Activated CD4-positive, alpha-beta T cell treated with anti-CD3 and anti-CD28 coated beads for 48 hours (primary cell): Measurements from ENCODE around the gene KIAA1958.
"Not testable (repeated sequence)": the region's sequence is repeated elsewhere in the genome, so short reads cannot be mapped to it uniquely, and the experiment has no call there.

Experiments
- DNase-seq: peaks from one replicate; pipeline ENCODE4 v3.0.0-alpha.2; 2020

KIAA1958 gene

DNA sequence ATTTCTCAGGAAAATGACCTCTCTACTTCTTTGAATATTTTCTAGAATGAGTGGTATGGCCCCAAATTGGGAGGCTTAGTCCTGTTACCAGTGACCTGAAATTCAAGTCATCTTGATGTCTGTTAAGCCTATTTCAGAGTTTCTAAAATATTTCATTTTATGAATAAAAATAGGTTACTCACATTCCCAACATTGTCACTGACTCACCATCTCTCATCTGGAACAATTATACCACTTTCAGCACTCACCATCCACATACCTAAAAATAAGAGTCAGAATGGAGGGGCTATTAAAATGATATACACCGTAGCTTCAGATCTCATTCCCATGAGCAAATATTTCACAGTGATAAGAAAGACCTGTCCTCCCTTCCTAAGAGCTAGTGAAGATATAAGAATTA is 71.8 kb downstream of the KIAA1958 start:
- DNase-seq, result no peak

DNA sequence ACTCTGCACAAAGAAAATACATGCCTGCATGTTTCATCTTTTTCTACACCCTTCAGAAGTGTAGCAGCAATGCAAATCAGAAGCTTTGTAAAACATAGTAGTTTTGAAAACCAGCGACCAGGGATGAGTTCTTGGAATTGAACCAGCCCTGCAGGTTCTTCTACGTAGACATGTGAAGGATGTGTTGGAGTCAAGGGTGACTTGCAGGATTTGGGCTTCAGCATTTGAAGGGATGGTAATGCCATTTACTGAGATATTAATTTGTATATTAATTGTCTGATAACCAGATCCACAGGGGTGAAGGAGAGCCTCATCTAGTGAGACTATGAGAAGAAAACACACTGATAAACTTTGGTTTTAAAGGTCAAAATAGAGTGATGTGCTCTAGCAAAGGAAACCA is 72.4 kb downstream of the KIAA1958 start:
- DNase-seq, result no peak

DNA sequence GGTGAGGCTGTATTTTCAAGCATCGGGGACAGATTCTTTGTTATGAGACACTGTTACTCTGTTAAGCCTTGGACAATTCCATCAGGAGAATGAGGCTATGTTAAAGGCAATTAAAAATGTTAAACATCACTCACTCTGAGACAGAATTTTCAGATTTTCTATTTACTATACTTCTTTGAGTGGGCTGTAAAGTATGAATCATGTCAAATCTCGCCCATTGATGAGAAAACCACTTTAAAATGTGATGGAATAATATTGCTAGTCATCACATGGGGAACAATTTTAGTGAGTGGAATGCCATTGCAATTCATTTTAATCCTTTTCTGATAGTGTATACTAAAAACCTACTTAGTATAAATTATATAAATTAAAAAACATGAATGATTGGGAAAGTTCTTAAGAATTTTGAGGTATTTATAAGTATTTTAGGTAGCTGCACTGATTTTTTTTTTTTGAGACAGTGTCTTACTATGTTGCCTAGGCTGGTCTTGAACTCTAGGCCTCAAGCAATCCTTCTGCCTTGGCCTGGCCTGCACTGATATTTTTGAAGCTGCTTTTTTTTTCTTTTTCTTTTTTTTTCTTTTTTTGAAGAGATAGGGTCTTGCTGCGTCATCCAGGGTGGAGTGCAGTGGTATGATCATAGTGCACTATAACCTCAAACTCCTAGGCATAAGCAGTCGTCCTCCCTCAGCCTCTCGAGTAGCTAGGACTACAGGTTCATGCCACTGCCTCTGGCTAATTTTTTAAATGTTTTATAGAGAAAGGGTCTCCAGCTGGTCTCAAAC is 73.2 kb downstream of the KIAA1958 start:
- DNase-seq, result no peak

DNA sequence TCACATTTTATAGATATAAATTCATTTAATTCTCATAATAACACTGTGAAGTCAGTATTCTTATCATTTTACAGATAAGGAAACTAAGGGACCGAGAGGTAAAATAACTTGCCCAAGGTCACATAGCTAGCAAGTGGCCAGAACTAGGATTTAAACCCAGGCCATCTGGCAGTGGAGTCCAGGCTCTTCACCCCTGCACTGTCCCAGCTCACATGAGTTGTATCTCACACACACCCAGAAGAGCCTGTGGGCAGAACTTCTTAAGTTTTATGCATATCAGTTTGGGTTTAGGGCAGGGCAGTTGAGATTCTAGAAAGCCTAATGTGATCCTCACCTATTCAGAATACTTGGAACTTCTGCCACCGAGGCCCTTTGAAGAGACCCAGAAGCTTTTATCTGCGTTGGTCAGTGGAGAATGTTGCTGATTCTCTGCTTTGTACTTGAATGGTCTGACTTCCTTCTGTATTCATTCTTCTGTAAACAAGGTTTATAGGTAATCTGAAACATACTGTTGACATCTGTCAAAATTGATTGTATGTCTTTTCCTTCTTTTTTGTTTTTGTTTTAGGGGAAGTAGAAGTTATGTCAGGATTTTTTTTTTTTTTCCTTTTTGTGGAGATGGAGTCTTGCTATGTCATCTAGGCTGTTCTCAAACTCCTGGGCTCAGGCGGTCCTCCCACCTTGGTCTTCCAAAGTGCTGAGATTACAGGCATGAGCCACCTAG is 75.8 kb downstream of the KIAA1958 start:
- DNase-seq, result no peak

DNA sequence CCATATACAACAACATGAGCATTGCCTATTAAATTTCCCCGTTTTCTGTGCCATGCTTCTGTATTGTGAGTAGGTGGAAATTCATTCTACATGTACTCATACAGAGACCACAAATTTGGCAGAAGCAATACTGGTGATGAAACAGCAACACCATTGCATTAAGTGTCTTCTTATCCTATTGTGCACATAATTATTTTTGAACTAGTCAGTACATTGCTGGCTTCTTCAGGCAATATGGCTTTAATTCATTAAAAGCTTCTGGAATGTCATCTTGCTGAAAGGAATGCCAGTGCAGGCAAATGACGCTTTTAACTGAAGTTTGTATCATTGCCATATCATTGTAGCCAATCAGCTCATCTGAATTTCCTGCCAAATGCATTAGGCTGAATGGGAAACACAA is 82.6 kb downstream of the KIAA1958 start:
- no peak for DNase-seq

DNA sequence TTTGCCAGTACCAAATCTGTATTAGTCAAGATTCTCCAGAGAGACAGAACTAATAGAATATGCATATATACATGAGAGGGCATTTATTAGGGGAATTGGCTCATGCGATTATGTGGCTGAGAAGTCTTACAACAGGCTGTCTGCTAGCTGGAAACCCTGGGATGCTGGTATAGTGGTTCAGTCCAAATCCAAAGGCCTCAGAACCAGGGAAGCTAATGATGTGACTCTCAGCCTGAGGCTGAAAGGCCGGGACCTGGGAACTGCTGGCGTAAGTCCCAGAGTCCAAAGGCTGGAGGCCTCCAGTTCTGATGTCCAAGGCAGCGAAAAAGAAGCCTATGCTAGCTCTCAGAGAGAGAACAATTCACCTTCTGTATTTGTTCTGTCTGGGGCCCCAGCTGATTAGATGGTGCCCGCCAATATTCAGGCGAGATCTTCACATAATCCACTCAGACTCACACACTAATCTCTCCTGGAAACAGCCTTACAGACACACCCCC is 84.1 kb downstream of the KIAA1958 start:
- no peak for DNase-seq

DNA sequence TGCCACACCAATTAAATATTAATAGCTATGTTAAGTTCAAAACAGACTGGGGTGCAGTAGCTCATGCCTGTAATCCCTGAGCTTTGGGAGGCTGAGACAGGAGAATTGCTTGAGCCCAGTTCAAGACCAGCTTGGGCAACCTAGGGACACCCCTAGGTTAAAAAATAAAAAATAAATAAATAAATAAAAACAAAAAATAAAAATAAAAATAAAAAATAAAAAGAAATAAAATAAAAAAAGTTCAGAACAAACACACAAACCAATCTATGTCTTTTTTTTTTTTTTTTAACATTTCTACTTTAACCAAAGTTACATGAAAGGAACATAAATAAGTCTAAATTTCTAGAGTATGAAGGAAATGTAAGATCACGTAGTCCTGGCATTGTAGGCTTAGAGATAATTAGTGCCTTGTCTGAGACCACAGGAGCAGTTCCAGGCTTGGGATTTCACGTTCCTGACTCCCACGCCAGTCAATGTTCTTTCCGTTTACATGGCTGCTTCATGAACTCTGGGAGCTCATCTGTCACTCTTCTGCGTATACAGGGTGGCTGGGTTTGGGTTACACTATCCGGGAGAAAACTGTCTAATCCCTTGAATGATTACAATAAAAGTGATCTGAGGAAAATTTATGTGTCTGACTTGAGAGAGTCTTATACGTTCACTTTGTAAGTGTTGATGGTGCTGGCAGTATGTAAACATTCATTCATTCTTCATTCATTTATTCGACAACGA is 85.2 kb downstream of the KIAA1958 start:
- DNase-seq, result no peak

DNA sequence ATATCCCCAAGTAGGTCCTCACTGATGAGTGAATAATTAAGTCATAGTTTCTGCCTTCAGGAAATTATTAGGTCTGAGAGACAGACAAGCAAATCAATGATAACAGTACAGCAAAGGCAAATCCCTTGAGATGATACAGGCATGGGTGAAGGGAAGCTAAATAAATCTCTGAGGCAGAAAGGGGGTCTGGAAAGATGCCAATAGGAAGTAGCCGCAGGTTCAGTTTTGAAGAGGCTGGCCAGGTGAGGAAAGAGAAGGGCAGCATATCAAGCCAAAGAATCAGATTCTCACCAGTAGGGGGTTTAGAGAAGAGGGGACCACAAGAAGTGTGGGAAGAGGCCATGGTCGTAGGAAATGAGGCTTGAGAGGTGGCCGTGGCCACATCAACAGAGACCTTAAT is 85.8 kb downstream of the KIAA1958 start:
- no peak for DNase-seq

DNA sequence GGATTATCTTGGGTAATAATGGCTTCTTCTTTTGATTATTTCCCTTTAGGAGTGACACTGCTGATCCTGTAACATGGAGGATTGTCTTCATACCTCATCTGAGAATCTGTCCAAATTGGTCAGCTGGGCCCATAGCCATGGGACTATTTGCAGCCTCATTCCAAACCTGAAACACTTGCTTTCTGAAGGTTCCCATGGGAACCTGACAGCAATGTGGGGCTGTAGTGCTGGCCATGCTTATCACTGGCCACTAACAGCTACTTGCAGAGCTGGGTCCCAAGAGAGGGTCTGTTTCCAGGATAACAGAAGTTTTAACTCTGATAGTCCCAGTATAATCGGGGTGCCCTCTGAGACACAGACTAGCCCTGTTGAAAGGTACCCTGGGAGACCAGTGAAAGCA is 87.4 kb downstream of the KIAA1958 start:
- no peak for DNase-seq

DNA sequence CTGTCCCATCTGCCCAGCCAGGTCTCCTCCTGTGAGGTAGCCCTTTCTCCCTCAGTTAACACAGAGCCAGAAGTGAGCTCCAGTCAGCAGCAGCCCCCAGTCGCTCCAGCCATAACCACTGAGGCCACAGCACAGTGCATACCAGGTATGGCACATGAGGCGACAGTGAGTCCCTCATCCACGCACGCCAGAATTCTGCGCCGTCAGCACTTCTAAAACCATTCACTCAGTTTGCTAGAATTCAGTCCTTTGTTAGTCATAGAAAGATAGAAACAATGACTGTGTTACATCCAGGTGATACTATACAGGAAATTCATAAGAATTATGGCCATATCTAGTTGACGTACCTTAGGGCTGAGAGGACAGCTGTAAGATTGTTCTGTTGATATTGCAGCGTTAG is 88.5 kb downstream of the KIAA1958 start:
- DNase-seq, result no peak

DNA sequence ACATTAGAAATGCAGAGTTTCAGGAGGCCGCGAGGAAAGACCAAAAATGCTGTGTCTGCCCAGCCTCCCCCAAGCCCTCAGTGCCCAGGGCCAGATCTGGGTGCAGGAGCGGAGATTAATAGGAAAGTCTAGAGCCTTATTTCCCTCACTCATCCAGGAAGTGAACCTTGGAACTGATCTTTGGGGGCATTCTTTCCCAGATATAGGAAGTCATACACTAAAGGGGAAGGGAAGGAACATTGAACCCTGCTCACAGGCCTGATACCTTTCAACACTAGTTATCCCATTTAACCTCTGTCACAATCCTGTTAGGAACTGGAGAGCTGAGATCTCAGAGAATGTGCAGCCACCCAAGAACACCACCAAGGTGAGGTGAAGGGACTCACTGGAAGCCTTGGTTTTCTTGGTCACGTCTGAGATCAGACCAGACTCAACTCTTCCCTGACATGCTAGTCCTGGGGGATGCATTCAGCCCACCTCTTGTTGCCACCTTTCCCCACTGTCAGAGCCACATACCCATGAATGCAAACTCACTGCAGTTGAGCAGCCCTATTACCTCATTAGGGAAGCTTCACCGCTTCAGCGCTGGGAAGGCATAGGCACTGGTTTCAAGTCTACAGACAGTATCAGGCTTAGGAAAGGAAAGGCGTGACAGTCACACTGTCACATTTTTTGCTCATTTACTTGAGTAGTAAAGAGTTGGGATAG is 95.0 kb downstream of the KIAA1958 start:
- DNase-seq, result no peak

DNA sequence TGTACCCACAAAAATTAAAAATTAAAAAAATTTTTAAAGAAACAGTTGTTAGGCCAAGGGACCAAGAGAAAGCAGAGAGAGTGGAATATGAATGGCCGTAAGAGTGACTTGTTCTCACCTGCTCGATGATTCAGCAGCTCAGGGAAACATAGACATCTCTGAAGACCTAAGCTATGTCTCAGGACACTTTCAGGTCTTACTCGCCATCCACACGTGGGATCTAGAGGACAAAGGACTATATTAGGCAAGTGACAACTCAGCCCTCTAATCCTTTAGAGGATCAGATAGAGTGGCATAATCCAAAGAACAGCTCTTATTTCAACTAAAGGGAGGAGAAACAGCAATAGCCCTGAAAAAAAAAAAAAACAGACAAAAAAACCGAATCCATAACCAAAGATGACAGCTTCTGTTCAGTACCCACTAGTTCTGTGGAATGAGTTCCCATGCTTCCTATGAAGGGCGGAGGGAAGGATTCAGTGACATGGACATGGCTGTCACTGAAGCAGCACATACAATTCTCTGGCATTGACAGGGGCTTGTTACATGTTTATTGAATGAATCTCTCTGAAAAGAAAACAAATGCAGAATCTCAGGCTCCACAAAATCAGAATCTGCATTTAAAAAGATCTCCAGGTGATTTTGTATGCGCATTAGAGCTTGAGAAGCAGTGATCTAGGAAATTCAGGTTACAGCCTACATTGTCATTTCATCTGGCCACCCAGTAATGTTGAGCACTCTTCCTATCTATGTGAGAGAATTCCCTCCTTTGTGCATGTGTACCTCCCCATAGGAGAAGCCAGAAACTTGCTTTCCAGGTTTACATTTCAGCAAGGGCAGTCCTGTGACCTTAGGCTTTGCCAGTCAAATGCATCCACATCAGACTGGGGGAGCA is 96.0 kb downstream of the KIAA1958 start:
- no peak for DNase-seq

DNA sequence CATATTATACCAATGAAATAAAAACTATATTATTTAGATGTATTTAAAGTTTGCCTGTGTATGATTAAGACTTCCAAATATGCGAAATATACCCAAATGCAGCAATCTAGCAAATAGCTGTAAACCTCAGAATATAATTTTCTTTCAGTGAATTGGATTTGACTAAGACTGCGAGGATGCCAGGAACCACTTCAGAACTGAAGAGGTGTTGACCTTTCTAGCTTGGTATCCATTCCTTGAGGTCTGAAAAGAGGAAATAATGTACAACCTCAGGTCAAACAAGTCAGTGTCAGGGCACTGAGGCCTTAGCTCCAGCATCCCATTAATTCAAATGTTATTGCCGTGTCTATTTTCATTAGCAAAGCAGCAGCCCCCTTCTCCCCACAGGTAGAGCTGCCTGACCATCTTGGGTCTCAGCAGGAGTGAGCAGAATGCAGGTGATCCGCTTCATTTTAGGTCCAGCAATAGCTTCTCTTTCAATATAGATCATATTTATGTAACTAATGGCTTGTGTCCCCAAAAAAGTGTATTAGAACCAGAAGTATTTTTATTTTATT is 100.0 kb downstream of the KIAA1958 start:
- no peak for DNase-seq

DNA sequence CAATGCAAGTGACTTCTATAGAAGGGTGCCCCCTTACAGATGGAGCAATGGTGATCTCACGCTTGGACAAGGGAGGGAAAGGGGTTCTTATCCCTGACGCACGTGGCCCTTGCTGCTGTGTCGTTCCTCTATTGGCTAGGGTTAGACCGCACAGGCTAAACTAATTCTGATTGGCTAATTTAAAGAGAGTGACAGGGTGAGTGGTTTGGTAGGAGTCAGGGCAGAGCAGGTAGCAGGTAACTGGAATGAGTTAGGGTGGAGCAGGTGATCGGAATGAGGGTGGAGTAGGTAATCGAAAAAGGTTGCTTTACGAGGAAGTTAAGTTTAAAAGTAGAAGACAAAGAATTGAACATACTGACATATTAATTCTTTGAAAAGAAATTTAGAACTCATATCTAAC is 105.2 kb downstream of the KIAA1958 start:
- DNase-seq, result not testable (repeated sequence)

DNA sequence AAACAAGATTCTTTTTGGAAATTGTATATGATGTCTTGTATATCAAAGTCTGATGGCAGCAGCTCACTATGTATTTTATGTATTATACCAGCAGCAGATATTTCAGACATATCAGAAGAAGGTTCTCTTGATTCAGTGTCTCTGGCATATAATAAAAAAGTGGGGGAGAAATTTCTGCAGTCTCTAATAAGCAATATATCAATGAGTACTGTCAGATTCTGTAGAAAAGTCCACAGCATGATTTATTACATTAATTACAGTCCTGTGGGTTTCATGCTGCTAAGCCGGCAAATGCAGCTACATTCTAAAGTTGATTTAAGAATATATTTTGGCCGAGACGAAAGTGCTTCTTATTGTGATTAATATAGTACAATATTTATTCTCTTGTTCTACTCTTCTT is 113.1 kb downstream of the KIAA1958 start:
- DNase-seq, result no peak

DNA sequence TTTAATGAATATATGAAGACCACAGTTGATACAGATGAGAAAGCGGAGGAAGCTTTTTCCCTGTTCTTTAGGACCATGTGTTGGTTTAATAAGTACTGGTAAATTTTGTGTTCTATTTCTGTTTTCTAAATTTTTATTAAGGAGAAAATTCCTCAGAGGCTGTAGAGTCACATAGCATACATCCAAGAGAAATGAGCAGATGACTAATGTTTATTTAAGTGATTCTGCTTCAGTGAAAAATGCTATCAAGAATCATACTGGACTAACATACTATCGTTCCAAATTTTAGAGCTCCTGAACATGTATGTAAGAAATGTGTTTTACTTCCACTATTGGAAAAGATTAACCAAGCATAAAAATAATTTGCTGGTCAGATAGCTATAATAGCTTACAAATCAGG is 115.0 kb downstream of the KIAA1958 start:
- no peak for DNase-seq

DNA sequence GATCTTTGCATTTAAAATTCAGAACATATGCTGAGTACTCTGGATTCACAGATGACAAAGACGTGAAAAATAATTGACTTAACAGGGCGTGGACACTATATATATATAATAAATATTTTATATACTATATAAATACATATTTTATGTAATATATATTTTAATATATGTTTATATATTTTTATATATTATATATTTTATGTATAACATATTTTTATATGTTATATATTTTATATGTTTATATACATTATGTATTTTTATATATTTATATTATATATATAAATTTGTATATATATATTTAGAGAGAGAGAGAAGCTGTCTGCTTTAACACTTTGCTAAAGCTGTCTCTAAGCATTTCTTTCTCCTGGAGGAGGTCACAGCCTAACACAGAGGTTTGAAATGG is 118.2 kb downstream of the KIAA1958 start:
- DNase-seq, result no peak

DNA sequence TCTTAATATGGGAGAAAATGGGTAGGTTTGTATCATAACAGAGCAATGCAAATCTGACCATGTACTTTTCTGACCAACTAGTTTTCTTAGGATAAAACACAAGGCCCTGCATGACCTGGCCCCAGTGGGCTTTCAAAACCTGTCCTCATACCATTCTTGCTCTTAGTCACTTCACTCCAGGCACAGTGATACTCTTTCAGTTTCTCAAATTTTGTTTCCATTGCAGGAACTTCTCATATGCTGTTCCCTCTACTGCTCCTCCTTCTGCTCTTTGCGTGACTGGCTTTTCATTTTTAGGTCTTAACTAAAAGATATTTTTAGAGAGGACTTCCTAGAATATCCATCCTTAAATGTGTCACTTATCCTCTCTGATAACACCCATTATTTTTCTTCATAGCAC is 118.9 kb downstream of the KIAA1958 start:
- no peak for DNase-seq

DNA sequence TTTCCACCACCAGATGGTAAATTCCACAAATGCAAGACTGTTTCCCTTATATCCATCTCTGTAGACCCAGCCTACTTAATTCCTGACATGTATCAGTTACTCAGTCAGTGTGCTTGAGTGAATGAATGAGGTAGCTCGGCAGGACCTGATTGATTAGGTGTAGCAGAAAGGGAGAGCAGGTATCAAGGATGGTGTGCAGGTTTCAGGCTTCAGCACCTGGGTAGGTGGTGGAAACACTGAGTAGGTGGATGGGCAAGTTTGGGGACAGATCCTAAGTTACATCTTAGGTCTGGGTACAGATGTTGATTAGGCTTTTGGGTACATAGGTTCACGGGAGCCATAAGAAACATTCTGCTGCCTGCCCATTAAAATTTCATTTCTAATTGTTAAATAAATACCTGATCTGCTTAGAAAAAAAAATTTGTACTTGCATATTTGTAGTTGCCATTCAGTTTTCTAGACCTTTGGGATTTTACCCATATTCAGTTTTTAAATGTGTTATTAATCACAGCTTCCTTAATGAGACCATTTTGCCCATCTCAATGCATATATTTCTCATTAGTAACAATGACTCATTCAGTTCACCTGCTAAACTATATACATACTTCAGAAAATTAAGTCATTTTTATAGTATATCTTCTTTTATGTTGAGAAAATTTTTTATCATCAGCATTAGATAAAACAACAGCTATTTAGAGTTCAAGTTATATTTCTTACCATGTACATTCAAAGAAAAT is 119.5 kb downstream of the KIAA1958 start:
- no peak for DNase-seq

DNA sequence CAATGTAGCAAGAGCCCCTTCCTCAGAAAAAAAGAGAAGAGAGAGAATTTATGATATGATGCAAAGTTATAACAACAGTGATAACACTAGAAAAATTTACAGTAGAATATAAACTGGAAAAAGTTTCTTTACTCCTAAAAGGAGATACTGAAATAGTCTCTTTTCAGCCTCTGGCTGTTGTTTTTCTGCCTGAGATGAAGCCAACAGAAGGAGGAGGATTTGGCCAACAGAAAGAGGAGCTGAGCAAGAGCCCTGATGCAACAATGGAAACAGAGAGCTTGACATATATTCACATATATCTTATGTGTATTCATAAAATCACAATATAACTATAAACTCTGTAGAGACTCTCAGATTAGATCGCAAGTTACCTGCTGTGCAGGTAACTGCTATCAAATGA is 122.2 kb downstream of the KIAA1958 start:
- DNase-seq, result no peak
